Measurements from ENCODE around the gene BRINP3.
"Not testable (repeated sequence)": the region's sequence is repeated elsewhere in the genome, so short reads cannot be mapped to it uniquely, and the experiment has no call there.

BRINP3 gene

DNA sequence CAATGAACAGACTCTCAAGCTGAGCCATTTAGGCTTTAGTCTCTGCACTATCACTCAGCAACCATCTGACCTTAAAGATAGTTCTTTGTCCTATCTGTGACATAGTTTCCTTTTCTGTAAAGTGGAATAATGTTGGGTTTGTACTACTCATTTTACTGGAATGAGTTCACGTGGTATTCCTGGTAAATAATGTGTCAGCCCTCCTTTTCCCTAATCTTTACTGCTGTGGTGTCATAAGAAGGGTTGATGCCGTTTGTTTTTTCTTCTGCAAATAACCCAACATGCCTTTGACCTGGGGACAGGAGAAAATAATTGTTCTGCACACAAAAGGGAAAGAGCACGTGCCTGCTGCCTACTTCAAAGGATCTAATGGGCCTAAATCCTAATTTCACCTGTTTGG, 297.8 kb downstream of the BRINP3 start:
- DNase-seq (ENCODE audit: low read depth) = no peak

DNA sequence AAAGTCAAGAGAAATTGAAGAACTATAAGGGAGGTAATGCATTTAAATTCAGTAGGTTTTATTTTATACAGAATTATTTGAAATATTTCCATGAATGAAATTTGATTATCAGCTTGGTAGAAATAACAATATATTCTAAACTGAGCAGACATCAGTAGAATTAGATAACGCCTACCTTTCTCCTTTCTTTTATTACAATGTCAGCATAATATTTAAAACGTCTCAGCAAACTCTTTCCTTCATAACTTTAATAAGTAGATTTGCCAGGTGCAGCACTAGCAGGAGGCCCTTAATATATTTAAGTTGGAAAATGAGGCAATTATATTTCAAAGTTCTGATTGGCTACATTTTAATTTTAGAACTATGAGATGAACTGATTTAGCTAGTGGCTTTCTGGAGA, 298.8 kb downstream of the BRINP3 start:
- no peak for DNase-seq (ENCODE audit: low read depth)

DNA sequence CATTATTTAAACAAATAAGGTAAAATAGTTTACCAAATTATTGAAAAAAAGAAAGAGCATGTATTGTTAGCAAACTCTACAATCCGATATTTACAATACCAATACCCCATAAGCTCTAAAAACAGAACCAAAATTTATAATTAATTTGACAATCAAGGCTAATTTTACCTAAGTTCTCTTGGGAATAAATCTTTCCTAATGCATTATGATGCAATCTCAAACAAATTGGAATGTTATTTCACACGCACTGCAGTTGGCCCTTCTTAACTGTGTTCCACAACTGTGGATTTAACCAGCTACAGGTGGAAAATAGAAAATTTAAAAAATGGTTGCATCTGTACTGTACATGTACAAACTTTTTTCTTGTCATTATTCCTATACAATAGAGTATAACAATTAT, 300.1 kb downstream of the BRINP3 start:
- no peak for DNase-seq (ENCODE audit: low read depth)

DNA sequence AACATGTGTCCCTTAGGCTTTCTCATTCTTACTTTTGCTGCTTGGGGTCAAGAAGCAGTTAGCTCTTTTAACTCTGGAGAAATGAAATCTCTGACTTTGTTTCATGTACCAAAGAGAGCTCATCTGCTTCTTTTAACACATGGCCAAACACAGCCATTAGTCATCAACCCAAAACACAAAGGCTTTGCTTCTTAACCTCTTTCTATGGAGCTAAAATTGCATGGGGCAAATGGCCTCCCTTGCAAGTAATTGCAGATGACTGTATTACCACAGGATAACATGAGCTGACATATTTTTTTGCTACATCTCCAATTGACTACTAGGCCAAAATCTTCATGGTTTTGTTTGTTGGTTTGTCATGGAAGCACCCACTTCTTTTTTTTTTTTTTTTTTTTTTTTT, 300.9 kb downstream of the BRINP3 start:
- DNase-seq (ENCODE audit: low read depth) = no peak

DNA sequence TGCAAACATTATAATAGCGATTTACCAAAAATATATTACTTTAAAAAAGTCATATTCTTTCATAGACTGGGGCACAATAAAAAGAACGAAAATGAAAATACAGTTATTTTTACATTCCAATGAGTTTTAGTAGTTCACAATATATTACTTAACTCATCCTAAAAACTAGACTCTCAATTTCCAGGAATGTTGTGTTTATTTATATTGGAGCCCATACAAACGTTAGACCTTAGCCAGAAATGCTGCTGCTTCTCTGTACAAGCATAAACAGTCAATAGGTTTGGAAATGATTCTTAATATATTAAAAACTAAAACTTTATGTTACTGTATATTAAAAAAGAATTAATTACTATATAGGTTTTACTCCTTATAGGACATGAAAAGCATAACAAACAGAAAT, 302.3 kb downstream of the BRINP3 start:
- no peak for DNase-seq (ENCODE audit: low read depth)

DNA sequence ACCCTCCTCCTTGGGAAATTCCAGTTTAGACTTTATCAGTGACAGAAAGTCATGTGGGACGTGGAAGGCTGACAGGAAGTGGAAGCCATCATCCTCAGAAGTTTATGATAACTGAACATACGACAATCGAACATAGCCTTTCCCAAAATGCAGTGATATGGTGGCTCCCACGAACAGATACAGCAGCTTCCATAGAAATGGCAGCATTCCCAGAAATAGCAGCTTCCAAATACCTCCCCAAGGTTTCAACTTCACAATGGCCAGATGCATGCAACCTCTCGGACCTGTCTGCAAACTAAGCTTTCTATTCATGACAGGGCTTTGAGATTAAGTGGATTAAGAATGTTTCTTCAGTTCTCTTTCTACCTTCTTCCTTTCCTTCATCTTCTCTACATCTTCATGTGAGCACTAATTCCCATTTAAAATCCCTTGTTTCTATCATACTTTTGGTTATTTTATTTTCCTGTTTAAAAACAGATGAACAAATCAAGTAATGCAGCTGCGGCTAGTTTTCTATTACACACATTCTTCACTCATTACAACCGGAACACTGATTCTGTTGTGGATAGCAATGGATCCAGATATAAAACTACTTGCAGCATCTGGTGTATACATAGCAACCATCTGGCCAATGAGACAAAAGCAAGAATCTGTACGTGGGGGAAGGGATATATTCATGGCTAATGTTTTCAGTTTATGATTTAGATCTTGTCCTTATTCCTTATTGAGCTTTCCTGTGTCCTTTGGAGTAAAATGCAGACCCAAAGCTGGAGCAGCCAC, 304.8 kb downstream of the BRINP3 start:
- DNase-seq (ENCODE audit: low read depth) = no peak

DNA sequence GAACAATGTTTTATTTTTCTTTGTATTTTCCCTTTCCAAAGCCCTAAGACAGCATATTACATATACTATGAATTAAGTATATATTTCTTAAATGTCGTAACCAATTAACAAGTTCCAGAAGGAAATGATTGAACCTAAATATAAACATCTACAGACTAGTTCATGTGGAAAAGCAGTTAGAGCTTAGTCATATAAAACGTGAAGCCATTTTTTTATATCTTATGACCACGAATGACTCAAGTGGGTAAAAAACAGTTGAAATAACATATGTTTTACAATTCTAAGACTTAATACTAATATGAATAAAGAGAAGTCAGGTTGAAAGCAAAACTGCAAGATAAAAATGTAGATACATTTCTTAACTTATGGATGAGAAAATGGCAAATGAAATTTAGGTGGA, 307.3 kb downstream of the BRINP3 start:
- DNase-seq (ENCODE audit: low read depth) = no peak

DNA sequence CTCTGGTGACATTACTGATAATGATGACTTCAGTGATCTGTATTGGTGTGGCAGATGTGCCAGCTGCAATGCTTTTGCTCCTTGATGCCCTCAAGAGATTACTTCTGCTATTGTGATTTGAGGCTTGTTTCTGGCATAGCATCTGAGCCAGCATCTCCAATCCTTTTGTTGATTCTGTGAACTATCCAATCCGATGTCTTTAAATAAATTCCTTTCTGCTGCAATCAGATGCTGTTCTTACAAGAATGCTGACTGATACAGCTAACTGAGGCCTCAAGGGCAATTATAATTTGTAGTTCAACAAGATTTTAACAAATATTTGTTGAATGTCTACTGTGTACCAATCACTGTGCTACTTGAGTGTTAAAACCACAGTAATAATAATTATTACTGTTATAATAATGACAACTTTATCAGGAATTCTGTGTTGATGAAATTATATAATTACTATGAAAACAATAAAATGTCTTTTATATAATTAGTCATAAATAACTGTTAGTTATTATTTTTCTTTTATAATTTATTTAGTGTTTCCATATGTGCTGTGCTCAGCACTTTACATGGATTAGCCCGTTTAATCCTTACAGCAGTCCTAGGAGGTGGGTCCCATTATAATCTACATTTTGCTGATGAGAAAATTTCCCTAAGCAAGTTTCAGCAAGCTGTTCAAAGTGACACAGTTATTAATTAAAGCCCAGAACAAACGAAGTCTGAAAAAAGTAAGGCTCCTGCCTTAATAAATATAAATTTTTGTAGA, 308.2 kb downstream of the BRINP3 start:
- DNase-seq (ENCODE audit: low read depth) = no peak

DNA sequence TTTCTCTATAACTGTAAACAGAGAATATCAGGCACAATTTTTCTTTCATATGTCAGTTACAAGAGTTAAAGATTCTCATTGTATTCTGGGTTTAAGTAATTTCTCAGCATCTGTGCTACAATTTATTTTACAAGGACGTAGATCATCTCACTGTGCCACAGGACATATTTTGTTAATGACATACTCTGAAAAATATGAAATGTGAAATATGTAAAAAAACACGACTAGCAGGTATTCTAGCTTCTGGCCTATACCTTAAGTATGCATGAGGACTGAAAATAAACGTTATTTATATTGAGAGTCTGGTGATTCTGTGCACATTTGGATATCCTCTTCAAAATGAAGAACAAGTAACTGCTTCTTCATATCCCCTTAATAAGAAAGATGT, 308.8 kb downstream of the BRINP3 start:
- no peak for DNase-seq (ENCODE audit: low read depth)

DNA sequence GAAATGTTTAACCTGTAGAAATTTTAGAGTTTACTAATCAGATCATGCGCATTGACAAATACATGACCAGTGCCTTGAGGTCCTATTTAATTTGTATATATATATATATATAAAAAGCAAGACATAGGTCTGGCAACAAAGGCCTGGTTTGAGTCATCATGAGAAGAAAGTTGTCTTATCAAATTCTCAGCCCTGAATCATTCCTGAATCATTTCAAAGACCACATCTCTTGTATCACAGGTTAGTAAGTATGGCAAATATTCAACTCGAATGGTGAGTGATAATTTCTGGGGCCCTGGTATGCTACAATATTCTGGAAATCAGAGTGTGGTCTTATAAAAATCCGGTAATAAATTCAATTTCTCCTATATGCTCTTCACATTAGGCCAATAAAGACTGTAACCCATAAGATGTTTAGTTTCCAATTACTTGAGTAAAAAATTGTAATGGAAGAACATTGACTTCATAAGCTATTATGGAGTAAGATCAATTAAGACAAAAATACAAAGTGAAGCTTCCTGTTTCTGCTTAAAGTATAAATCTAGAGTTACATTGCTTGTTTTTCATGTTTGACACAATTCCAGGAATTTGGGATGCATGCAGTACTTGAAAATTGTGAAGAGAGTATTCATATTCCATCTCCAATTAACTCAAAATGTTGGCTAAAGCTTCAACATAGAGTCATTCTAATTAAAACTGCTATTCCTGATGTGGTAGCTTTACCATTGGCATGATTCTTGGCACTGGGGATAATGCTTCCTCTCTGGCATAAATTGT, 309.4 kb downstream of the BRINP3 start:
- no peak for DNase-seq (ENCODE audit: low read depth)

DNA sequence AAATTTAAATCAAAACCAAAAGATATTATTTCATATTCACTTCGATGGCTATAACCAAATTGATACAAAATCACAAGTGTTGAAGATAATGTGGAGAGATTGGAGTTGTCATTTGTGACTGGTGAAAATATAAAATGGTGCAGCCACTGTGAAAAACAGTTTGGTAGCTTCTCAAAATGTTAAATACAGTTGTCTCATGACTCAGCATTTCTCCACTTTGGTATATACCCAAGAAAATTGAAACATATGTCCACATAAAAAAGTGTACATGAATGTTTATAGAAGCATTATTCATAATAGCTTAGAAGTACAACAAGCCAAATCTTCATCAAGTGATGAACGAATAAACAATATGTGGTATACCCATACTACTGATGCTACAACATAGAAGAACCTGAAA, 318.5 kb downstream of the BRINP3 start:
- DNase-seq (ENCODE audit: low read depth) = no peak

DNA sequence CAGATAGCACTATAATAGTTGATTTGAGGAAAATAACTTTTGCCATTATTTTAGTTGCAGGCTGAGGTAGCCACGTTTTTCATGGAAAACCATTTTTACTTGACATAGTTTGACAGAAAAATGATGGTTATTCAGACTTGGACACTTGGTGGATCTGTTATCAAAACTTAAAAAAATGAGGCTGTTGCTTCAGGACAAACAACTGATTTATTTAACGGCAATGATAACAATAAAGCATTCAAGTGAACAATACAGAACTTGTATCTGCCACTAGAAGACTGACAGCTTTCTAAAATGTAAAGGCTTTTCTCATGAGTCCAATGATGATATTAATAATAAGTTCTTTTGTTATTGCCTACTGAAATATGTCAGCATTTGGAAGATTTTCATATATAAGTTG, 322.9 kb downstream of the BRINP3 start:
- DNase-seq (ENCODE audit: low read depth) = no peak

DNA sequence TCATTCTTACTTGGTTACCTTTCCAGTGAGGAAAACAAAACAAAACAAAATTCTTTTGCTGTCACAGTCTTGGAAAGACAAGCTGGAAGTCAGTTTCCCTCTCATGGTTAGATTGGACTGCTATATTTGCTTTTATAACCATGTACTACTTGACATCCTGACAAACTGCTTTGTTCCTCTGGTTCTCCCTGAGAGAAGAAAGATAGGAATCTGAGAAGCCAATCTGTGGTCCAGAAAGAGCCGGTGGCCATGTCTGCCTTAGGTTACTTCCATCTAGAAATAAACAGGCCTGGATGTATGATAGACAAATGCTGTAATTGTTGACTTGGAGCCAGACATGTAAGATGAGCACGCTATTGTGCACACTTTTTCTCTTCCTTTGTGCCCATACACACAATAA, 330.0 kb downstream of the BRINP3 start:
- DNase-seq (ENCODE audit: low read depth) = no peak

DNA sequence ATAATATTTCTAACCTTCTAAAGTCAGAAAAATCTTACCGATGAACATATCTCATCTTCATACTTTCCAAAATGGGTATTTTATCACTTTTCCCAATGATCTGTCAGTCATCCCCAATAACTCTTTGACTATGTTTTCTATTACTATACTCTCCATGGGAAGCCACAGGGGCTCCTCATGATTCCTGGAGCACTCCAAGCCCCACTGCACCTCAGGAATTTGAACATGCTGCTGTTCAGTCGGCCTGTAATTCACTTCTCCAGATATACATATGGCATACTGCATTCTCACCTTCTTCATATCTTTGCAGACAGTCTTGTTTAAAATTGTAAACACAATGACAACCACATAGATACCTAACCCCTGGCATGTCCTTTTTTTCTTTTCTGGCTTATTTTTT, 333.0 kb downstream of the BRINP3 start:
- DNase-seq (ENCODE audit: low read depth) = no peak

DNA sequence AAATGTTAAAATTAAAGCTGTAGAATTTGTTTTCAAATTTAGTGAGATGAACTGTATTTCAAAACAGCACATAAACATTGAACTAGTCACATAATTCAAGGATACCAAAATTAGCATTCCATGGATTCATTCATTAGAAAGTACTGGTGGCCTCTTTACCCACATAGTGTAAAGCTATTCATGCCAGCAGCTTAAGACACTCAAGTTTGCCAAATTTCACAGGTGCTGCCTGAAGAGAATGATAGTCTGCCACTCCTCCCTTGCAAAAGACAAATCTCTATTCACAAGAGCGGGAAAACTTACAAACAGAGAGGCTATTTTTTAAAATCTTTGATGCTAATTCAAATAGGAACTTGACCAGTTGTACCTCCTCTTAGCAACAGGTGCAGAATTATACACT, 337.0 kb downstream of the BRINP3 start:
- no peak for DNase-seq (ENCODE audit: low read depth)

DNA sequence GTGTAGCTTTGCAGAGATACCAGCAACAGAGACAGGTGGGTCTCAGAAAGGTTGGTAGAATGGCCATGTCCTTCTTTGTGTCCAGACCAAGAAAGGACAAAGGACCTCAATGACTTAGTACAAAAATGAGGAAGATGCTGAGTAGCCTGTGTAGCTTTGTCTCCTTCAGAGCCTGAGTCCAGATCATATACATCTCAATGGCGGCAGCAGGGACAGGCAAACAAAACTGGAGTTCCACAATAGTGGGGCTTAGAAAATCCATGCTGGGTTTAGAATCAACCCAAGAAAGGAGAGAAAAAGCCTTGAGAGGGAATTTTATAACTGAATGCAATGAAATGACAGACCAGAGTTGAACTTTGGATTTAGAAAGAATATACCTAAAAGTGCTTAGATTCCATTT, 339.0 kb downstream of the BRINP3 start:
- no peak for DNase-seq (ENCODE audit: low read depth)

DNA sequence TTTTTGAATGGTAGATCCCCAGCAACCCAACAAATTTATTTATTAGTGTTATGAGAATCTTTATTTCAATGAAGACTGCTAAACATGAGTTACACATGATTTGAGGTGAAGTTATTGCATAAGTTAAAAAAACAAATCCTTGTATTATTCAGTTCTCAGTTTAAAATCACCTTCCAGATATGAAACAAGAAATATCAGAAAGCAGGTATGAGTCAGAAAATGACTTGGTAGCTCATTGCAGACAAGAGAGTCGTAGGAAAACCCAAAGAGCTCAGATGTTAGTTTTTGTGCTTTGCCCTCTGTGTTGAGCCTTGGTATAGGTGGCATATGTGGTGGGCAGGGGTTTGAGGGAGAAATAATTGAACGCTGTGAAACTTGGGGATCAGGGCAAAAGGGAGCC, 339.4 kb downstream of the BRINP3 start:
- no peak for DNase-seq (ENCODE audit: low read depth)

DNA sequence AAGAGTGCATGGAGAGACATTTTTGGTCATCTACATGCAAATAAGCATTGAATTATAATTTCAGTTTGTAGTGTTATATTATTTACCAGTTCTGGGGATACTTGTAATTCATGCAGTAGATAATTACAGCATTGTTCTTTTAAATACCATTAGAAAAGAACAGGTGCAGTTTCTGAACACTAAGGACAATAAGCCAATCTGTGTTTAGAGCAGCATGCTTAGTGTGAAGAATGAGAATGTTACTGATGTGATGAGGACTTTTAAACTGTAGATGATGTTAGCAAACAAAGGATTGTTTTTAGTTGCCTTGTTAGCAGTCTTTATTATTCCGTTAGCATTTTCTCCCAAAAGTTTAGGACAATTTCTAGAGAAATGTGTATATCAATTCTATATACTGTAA, 348.3 kb downstream of the BRINP3 start:
- DNase-seq (ENCODE audit: low read depth) = no peak

DNA sequence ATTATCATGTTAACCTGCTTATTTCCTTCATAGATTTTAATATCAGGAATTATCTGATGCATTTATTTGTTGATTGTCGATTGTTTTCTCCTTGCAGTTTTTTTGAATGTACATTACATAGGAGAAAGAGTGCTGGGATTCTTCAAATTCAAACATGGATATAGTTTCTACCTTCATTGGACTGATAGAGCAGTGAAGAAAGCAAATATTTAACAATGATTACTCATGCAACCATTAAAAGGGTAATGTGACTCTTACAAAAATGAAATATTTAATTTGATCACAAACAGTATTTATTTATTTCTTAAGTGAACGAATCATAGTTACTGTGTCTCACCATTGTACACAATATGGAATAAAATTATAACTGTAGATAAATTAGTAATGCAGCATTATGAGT, 350.9 kb downstream of the BRINP3 start:
- no peak for DNase-seq (ENCODE audit: low read depth)

DNA sequence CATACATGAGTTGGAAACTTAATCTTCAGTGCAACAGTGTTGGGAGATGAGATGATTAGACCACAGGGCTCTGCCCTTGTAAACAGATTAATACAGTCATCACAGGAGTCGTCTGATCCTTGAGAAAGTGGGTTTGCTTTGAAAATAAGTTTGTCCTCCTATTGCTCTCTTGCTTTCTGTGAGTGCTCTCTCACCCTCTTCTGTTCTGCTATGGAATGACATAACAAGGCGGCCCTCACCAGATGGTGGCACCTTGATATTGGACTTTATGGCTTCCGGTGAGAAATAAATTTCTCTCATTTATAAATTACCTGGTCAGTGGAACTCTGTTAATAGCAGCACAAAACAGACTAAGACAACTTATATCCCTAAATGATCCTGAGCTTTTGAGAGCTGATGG, 353.6 kb downstream of the BRINP3 start:
- no peak for DNase-seq (ENCODE audit: low read depth)

DNA sequence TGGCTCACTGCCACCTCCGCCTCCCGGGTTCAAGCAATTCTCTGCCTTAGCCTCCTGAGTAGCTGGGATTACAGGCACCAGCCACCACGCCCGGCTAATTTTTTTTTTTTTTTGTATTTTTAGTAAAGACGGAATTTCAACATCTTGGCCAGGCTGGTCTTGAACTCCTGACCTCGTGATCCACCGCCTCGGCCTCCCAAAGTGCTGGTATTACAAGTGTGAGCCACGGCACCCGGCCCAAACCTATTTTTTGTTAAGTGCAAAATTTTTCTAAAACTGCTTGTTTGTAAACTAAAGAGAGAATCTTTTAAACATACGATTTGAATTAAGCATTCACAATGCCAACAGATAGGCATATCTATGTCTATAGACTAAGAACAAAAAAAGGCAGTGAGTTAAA, 357.1 kb downstream of the BRINP3 start:
- not testable (repeated sequence) for DNase-seq (ENCODE audit: low read depth)

DNA sequence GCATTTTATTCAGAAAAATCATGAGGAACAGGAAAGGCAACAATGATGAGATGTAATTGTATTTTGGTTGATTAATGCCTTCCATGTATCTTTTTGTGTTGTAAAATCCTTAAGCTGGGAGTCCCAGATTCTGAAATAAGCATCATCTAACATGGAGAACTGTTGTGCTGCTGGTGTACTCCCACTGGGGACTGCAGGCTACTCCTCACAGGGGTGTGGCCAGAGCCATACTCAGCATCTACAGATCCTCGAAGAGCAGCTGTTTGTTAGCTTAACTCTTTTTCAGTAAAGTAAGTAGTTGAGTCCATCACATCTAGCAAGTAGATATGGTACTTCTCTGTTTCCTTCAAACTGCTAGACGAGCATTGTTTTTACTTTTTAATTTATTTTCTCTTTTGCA, 358.0 kb downstream of the BRINP3 start:
- DNase-seq (ENCODE audit: low read depth) = no peak

DNA sequence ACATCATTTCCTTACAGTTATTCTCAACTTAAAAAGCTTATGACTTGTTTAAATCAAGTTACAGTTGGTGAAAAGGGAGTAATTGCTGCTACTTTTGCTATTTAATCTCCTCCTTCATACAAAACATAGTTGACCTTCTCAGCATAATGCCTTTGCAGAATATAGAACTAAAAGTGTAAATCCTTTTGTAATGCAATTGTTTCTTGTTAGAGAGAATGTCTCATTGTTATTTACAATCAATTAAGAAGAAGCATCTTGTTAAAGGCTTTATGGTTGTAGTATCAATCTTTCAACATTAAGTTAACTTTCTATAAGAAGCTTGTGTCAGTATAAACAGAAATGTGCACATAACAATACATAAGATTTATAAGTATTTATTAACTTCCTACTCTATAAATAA, 360.7 kb downstream of the BRINP3 start:
- no peak for DNase-seq (ENCODE audit: low read depth)
